ENCODE data around the gene CALML3. TPM values are rescaled to one million over a fixed set of nuclear protein-coding genes. Genes with fewer than 3 reads are reported as not detected.

Gene CALML3
- total RNA-seq, 2 experiments from 2014 or later, result not detected

DNA sequence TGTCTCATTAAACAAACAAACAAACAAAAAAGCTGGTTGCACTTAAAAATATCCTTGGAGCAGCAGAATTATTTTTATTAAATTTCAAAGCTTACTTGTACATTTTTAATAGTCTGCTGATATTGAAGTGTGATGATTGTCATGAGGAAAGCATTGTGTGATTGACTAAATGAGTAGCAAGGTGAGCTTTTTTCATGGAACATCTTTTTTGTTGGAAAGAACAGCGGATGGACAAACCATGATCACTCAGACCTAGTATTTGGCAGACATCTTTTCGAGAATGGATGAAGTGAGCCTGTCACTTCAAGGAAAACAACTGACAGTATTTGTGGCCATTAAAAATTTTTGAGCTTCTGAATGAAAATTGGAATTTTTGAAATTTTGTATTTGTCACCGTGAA lies 5.7 kb upstream of the CALML3 start:
- ChIA-PET CTCF (ENCODE audit: unreplicated experiment) (no interaction called here), POLR2A (interaction anchor here (0.7 to 0.8 kb wide), 2 partner anchors 11 to 332 kb away, joined by 3 to 4 read pairs; no protein-coding TSS in a partner anchor)
- no peaks in the 10 kb centered on the region for H4K20me1 ChIP-seq (ENCODE audit: insufficient read depth, low read length)
- no peaks in the 10 kb centered on the region for H3K79me2 ChIP-seq (ENCODE audit: insufficient read depth, low read depth, low read length)
- H3K4me3 ChIP-seq (ENCODE audit: low read depth, low read length, poor library complexity, severe bottlenecking), result no peak overlapping the region
- no peaks in the 10 kb centered on the region for H3K4me1 ChIP-seq (ENCODE audit: insufficient read depth, low read length, poor library complexity, severe bottlenecking)
- intact Hi-C loops (cut with micrococcal nuclease; ENCODE audit: unreplicated experiment), result no loop called here
- no peak for DNase-seq (ENCODE audit: low spot score)
- H2AFZ ChIP-seq (ENCODE audit: low read length), result no peak overlapping the region
- no peak for TF ChIP-seq EZH2phosphoT487 (IDR thresholded peaks at IDR 0.05; ENCODE audit: borderline replicate concordance, low read depth, low read length)
- TF ChIP-seq, protein P1, sequence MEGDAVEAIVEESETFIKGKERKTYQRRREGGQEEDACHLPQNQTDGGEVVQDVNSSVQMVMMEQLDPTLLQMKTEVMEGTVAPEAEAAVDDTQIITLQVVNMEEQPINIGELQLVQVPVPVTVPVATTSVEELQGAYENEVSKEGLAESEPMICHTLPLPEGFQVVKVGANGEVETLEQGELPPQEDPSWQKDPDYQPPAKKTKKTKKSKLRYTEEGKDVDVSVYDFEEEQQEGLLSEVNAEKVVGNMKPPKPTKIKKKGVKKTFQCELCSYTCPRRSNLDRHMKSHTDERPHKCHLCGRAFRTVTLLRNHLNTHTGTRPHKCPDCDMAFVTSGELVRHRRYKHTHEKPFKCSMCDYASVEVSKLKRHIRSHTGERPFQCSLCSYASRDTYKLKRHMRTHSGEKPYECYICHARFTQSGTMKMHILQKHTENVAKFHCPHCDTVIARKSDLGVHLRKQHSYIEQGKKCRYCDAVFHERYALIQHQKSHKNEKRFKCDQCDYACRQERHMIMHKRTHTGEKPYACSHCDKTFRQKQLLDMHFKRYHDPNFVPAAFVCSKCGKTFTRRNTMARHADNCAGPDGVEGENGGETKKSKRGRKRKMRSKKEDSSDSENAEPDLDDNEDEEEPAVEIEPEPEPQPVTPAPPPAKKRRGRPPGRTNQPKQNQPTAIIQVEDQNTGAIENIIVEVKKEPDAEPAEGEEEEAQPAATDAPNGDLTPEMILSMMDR (conservative IDR thresholded peaks at IDR 0.05; ENCODE audit: low read length), result no peak
- H3K9me2 ChIP-seq (ENCODE audit: insufficient read depth, low read length), result no peaks in the 10 kb centered on the region
- H3K36me3 ChIP-seq (ENCODE audit: insufficient read depth, low read length), result no peaks in the 10 kb centered on the region
- no peaks in the 10 kb centered on the region for H3K9me3 ChIP-seq (ENCODE audit: low read length)
- no TSS peak for BruUV-seq (replicated peaks)
- no peak overlapping the region for H3K27ac ChIP-seq (ENCODE audit: low read depth, low read length, poor library complexity, severe bottlenecking)
- no peak overlapping the region for H3K4me2 ChIP-seq (ENCODE audit: low read length)

DNA sequence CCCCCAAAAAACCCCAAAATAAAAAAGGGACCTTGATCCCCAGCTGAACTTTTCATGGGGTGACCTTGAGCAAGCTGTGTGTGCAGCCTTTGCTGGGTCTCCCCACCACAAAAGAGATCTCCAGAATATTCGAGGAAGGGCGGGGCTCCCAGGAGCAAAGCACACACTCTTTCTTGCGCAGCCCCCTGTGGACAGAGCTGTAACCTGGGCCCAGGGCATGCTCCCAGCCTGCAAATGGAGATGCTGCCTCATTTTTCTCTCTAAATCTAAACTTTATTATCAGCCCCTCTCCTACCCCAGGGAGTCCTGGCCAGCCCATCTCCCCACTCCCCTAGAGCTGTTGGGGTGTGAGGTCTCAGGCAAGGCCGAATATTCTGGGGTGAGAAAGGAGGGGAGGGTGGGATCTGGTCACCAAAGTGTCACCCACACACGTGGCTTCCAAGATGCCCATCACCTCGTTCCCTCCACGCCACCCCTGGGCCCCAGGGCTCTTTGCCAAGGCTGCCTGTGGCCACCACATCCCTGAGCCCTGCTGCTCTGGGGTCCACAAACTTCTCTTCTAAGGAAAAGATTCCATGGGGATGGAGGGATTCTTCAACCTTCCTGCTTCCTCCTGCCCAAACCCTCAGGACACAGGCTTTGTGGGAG lies 1.7 kb upstream of the CALML3 start:
- Histone ChIP-seq H3K9me3 (ENCODE audit: low read length) (no peaks in the 10 kb centered on the region), H4K20me1 (ENCODE audit: insufficient read depth, low read length) (no peaks in the 10 kb centered on the region), H3K9me2 (ENCODE audit: insufficient read depth, low read length) (no peaks in the 10 kb centered on the region), H3K4me3 (ENCODE audit: low read depth, low read length, poor library complexity, severe bottlenecking) (no peak overlapping the region), H3K27ac (ENCODE audit: low read depth, low read length, poor library complexity, severe bottlenecking) (no peak overlapping the region), H3K4me1 (ENCODE audit: insufficient read depth, low read length, poor library complexity, severe bottlenecking) (no peaks in the 10 kb centered on the region), H3K4me2 (ENCODE audit: low read length) (no peak overlapping the region), H2AFZ (ENCODE audit: low read length) (no peak overlapping the region), H3K79me2 (ENCODE audit: insufficient read depth, low read depth, low read length) (no peaks in the 10 kb centered on the region), H3K36me3 (ENCODE audit: insufficient read depth, low read length) (no peaks in the 10 kb centered on the region)
- intact Hi-C loops (cut with micrococcal nuclease; ENCODE audit: unreplicated experiment), result no loop called here
- POLR2A ChIA-PET, result no interaction called here
- no TSS peak for BruUV-seq (replicated peaks)
- CTCF ChIA-PET (ENCODE audit: unreplicated experiment), result no interaction called here
- TF ChIP-seq, protein P1 (conservative IDR thresholded peaks at IDR 0.05; ENCODE audit: low read length), result no peak
- no peak for TF ChIP-seq EZH2phosphoT487 (IDR thresholded peaks at IDR 0.05; ENCODE audit: borderline replicate concordance, low read depth, low read length)
- no peak for DNase-seq (ENCODE audit: low spot score)

- Histone ChIP-seq H2AFZ (ENCODE audit: low read length) (no peak overlapping the region), H3K36me3 (ENCODE audit: insufficient read depth, low read length) (no peaks in the 10 kb centered on the region), H3K9me3 (ENCODE audit: low read length) (no peaks in the 10 kb centered on the region), H3K9me2 (ENCODE audit: insufficient read depth, low read length) (no peaks in the 10 kb centered on the region), H3K79me2 (ENCODE audit: insufficient read depth, low read depth, low read length) (no peaks in the 10 kb centered on the region), H3K4me1 (ENCODE audit: insufficient read depth, low read length, poor library complexity, severe bottlenecking) (no peaks in the 10 kb centered on the region), H3K27ac (ENCODE audit: low read depth, low read length, poor library complexity, severe bottlenecking) (no peak overlapping the region), H4K20me1 (ENCODE audit: insufficient read depth, low read length) (no peaks in the 10 kb centered on the region), H3K4me2 (ENCODE audit: low read length) (no peak overlapping the region), H3K4me3 (ENCODE audit: low read depth, low read length, poor library complexity, severe bottlenecking) (no peak overlapping the region)
- ChIA-PET POLR2A (interaction anchor here (0.5 kb wide), 1 partner anchor 75 kb away, joined by 4 read pairs; no protein-coding TSS in a partner anchor), CTCF (ENCODE audit: unreplicated experiment) (no interaction called here)
- intact Hi-C loops (cut with micrococcal nuclease; ENCODE audit: unreplicated experiment), result no loop called here
- TF ChIP-seq, protein P1 (conservative IDR thresholded peaks at IDR 0.05; ENCODE audit: low read length), result no peak
- TF ChIP-seq EZH2phosphoT487 (IDR thresholded peaks at IDR 0.05; ENCODE audit: borderline replicate concordance, low read depth, low read length), result no peak
- no TSS peak for BruUV-seq (replicated peaks)
- DNase-seq (ENCODE audit: low spot score), result no peak
These were observed 776 bp upstream of the CALML3 start for GRCh38 chr10:5523796-5524574.
